LNCaP clone FGC (cell line): ENCODE results near the gene MIF4GD.

ENCODE experiments used
- DNase-seq: peaks from one replicate; pipeline ENCODE4 v3.0.0-alpha.2; 2011; ENCODE audit warnings: low read depth
- H3K4me3 ChIP-seq: 2 replicates; pipeline ENCODE4 v1.5.1; 2011; ENCODE audit warnings: mild to moderate bottlenecking, low read depth, low read length, control low read depth
- TF ChIP-seq, protein P1 (sequence below): IDR thresholded peaks from 2 replicates; pipeline ENCODE4 v1.5.1; 2012; ENCODE audit warnings: mild to moderate bottlenecking; ENCODE audit not compliant: control insufficient read depth, insufficient read depth; ENCODE audit errors: extremely low read depth

Gene MIF4GD, protein sequence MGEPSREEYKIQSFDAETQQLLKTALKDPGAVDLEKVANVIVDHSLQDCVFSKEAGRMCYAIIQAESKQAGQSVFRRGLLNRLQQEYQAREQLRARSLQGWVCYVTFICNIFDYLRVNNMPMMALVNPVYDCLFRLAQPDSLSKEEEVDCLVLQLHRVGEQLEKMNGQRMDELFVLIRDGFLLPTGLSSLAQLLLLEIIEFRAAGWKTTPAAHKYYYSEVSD

DNA sequence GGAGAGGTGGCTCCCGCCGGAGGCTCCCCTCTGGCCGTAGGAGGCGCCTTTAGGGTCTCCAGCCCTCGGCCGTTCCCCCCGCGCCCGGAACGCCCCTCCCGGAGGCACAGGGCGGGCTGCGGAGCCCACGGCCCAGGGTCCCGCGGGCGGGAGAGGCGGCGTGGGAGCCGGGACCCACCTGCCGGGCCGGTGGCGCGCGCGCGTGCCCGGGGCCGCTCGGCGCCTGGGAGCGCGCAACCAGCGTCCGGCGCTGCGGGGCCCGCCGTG is at the start of gene MIF4GD:
Gene MIF4GD, minus strand, starts transcription at position 266 of the 267 bp plus-strand sequence. CDS start 1,036 bp downstream, outside the sequence.
- TF ChIP-seq, protein P1, sequence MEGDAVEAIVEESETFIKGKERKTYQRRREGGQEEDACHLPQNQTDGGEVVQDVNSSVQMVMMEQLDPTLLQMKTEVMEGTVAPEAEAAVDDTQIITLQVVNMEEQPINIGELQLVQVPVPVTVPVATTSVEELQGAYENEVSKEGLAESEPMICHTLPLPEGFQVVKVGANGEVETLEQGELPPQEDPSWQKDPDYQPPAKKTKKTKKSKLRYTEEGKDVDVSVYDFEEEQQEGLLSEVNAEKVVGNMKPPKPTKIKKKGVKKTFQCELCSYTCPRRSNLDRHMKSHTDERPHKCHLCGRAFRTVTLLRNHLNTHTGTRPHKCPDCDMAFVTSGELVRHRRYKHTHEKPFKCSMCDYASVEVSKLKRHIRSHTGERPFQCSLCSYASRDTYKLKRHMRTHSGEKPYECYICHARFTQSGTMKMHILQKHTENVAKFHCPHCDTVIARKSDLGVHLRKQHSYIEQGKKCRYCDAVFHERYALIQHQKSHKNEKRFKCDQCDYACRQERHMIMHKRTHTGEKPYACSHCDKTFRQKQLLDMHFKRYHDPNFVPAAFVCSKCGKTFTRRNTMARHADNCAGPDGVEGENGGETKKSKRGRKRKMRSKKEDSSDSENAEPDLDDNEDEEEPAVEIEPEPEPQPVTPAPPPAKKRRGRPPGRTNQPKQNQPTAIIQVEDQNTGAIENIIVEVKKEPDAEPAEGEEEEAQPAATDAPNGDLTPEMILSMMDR, result no peak
- H3K4me3 ChIP-seq, result peak within 1 kb of the TSS; percentile 92
- DNase-seq, result no peak

DNA sequence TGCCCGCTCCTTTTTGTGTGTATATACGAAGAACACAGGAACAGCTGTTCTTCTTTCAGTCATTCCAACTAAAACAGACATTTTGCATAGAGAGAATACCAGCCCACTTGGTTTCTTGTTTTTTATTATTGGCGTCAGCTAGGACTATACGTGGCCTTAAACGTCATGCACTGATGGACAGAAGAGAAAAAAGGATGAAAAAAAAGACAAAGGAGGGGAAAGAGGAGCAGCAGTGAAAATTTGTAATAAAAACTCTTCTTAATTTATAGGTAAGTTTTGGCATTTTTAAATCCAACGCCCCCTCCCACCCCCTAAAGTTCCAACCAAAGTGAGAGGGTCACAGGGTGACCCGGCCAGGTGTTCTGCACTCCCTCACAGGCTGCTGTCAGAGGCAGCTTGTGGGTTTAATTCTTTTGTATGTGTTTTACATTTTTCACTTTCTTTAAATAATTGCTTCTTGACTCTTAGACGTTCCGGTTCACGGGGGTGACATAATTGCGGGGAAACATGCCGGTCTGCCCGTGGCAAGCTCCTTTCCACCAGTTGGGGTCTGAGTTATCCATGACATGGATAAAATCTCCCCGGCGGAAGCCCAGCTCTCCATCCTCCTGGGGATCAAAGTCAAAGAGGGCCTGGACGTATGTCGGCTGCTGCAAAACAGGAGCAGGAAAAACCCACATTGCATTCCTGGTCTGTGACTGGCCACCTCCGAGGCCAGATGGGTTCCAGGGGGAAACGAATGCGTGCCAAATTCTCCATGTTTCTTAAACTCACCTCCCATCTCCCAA is 49.1 kb upstream of the MIF4GD start:
- no peak overlapping the region for H3K4me3 ChIP-seq
- no peak for DNase-seq
- TF ChIP-seq, protein P1, result no peak

- no peak for DNase-seq
- TF ChIP-seq, protein P1, result no peak
- no peak overlapping the region for H3K4me3 ChIP-seq
These were observed 47.7 kb upstream of the MIF4GD start for GRCh38 chr17:75318615-75319222.

DNA sequence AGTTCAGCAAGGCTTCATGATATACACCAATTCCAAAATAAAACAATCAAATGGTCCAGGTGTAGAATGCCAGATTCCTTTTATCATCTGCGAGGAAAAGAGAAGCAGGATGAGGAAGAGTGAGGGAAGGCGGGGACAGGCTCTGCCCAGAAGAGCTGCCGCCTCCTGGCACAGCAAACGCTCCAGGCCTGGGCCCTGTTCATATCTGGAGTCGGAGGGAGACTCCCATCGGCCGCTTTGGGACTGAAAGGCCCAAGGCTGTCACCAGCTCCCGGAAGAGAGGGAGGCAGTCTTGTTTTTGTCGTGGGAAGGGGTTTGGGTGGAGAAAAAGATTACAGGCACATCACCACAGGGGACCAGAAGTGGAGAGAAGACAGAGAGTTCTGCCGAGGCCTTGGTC is 47.2 kb upstream of the MIF4GD start:
- no peak for DNase-seq
- TF ChIP-seq, protein P1, result no peak

GRCh38 chr17:75317671-75318070 is 46.6 kb upstream of the MIF4GD start:
- TF ChIP-seq, protein P1, result no peak
- DNase-seq, result no peak
- H3K4me3 ChIP-seq, result no peak overlapping the region

More for the DNA sequence above, 47.2 kb upstream of the MIF4GD start:
- H3K4me3 ChIP-seq, result no peak overlapping the region

- TF ChIP-seq, protein P1, result no peak
- H3K4me3 ChIP-seq, result no peak overlapping the region
- no peak for DNase-seq
These were observed 45.2 kb upstream of the MIF4GD start for GRCh38 chr17:75316253-75316652.
